Astrocyte of the cerebellum (primary cell): ENCODE data around the gene IGFLR1.
A peak's percentile ranks its signal among the peaks of the same experiment; 100 is the strongest.

Experiments
- DNase-seq: peaks from one replicate; pipeline ENCODE4 v3.0.0-alpha.2; 2011; ENCODE audit warnings: low read depth
- H3K4me3 ChIP-seq: 2 replicates; pipeline ENCODE4 v1.5.1; 2011; ENCODE audit warnings: mild to moderate bottlenecking, low read depth, low read length, moderate library complexity
- in situ Hi-C: cut with HindIII; loops from 2 replicates; pipeline ENCODE4 v1.10.0; 2017; ENCODE audit warnings: low sequenced_read_pairs
- TF ChIP-seq, protein P1 (sequence below): IDR thresholded peaks from 2 replicates; pipeline ENCODE4 v1.5.1; 2012; ENCODE audit warnings: low read length, low read depth, moderate library complexity, mild to moderate bottlenecking; ENCODE audit errors: missing control alignments

Gene IGFLR1

DNA sequence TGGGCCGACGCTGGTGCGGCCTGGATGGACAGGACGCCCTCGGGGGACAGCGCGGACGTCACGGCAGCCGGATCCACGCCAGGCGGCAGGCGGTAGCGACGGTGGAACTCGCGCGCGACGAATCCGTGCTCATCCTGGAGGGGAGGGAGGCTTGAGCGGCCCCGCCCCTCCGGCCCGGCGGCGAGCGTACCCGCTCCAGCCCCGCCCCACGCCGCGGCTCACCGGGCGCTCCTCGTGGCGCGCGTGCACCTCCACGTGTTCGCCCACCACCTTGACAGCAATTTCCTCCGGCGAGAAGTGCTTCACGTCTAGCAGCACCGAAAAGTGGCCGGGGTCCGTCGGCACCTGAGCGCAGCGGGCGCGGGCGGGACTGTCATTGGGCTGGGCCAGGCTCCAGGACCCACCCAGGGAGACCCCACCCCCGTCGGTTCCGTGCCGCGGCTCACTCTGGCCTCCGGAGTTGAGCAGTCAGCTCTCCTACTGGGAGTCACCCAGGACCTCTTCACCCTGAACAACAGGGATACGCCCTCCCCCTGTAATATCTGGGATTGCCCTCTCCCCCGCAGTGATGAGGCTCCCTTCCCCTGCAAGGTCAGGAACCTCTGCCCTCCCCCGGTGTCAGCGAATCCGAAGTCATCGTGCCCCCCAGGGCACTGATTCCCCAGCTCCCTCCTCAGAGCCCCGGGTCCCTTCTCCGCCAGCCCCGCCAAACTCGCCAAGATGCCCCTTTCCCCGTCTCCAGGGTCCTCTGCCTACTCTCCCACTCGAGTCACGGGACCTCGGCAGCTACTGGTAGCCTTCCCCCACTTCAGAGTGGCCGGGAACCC lies 13.5 kb upstream of the IGFLR1 start:
- in situ Hi-C loops, result no loop called here
- no peak for DNase-seq
- TF ChIP-seq, protein P1, sequence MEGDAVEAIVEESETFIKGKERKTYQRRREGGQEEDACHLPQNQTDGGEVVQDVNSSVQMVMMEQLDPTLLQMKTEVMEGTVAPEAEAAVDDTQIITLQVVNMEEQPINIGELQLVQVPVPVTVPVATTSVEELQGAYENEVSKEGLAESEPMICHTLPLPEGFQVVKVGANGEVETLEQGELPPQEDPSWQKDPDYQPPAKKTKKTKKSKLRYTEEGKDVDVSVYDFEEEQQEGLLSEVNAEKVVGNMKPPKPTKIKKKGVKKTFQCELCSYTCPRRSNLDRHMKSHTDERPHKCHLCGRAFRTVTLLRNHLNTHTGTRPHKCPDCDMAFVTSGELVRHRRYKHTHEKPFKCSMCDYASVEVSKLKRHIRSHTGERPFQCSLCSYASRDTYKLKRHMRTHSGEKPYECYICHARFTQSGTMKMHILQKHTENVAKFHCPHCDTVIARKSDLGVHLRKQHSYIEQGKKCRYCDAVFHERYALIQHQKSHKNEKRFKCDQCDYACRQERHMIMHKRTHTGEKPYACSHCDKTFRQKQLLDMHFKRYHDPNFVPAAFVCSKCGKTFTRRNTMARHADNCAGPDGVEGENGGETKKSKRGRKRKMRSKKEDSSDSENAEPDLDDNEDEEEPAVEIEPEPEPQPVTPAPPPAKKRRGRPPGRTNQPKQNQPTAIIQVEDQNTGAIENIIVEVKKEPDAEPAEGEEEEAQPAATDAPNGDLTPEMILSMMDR, result no peak
- peak overlapping the region; percentile 94 for H3K4me3 ChIP-seq

DNA sequence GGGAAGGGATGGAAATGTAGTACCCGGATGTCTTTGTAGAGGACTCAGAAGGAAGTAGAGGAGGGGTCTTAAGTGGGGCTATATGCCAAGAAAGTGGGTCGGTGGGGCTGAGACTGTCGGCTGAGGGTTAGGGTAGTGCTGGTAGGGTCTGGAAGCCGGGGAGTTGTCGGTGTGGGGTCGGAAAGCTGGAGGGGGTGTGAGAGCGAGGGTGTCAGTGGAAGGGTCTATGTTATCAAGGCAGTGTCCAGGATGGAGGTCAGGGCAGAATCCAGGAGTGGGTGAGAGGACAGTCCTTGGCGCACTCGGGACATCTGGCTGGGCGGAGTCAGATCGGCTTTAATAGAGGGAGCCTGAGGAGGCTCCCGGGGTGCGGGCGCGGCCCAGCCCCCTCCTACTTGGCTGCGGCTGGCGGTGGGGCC lies 12.9 kb upstream of the IGFLR1 start:
- no peak overlapping the region for H3K4me3 ChIP-seq
- in situ Hi-C loops, result no loop called here
- no peak for DNase-seq
- TF ChIP-seq, protein P1, result no peak

DNA sequence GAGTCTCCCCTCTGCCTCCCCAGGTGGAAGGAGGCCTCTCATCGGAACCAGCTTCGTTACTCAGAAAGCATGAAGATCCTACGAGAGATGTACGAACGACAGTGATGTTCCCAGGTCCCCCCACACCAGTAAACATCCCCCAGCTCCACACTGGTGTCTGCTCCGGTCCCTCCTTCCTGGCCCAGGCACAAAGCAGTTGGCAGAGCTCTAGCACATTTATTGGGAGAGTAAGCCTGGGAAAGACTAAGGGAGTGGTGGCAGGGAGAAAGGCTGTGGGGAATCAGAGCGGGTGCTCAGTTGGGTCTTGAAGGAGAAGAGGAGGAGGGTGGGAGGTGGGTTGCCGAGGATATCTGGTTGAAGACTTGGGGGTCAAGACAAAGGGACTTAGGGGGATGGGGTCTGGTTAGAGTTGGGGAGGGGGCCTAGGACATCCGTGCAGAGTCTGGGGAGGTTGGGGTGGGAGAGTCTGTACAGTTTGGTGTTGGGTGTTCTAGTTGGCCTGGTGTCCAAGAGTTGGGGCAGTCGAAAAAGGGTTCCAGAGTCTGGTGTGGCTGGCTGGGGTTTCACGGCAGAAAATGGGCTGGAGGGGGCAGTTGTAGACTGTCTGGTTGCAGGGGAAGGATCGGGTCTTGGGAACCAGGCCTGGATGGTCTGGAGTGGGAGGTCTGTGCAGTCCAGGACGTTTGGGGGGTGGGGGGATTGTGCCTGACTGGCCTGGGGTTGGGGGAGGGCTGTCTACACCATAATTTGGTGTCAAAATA lies 12.3 kb upstream of the IGFLR1 start:
- in situ Hi-C loops, result no loop called here
- no peak for DNase-seq
- TF ChIP-seq, protein P1, result no peak
- H3K4me3 ChIP-seq, result no peak overlapping the region

DNA sequence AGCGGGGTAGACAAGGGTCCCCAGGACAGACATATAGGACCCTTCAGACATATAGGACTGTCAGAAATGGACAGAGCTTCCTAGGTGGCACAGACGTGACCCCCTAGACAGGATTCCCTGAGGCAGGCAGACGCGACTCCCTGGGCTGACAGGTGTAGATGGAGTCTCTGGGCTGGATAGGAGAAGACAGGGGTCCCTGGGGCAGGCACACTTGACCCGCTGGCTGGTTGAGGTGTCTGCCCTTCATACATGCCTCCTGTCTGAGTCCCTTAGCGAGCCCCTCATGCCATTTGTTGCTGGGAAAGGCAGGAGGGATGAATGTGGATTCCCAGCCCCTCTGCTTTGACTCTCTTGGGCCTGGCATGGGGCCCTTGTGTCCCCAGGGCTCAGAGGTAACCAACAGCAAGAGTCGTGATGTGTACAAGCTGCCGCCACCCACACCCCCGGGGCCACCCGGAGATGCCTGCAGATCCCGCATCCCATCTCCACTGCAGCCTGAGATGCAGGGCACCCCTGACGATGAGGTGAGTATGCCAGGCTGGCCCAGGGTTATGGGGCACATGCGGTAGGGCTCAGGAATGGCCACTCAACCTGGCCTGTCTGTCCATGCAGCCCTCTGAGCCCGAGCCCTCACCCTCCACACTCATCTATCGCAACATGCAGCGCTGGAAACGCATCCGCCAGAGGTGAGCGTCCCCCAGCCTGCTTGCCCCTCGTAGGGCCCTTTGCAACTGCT lies 11.6 kb upstream of the IGFLR1 start:
- no peak for DNase-seq
- in situ Hi-C loops, result no loop called here
- no peak overlapping the region for H3K4me3 ChIP-seq
- TF ChIP-seq, protein P1, result no peak

DNA sequence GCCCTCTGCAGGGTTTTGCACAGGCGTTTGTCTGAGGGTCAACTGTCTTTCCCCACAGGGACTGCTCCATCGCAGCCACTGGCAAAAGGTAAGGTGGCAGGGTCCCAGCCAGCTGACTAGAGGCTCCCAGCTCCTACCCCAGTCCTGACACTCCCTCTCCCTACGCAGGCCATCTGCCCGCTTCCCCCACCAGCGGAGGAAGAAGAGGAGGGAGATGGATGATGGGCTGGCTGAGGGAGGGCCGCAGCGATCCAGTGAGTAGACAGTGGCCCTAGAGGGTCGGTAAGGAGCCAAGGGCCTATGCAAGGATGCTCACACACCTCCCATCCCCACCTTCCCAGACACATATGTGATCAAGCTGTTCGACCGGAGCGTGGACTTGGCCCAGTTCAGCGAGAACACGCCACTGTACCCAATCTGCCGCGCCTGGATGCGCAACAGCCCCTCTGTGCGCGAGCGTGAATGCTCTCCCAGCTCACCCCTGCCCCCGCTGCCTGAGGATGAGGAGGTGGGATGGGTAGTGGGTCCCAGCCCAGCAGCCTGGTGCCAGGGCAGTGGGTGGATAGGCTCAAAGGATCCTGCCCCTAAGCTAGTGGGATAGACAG lies 10.6 kb upstream of the IGFLR1 start:
- DNase-seq, result no peak
- no peak overlapping the region for H3K4me3 ChIP-seq
- in situ Hi-C loops, result no loop called here
- TF ChIP-seq, protein P1, result no peak
